HCT116 (cell line): ENCODE results near the gene TMEM161B. TPM values are rescaled to one million over a fixed set of nuclear protein-coding genes. Genes with fewer than 3 reads are reported as not detected.

ENCODE experiments used
- ATAC-seq: fragments of 200-7000 bp; cut with Tn5 transposase; 2 replicates; pipeline ENCODE4 v1.9.1; 2020; ENCODE audit warnings: mild to moderate bottlenecking, moderate library complexity
- BruUV-seq: library from RNA; stranded (reverse); fragments of 400-500 nt; replicated peaks from 2 replicates; lab custom pipeline; 2021; lab: Mats Ljungman, UMichigan
- CTCF ChIA-PET: fragments of 300-600 bp; sonication (Branson Sonifier 250); formaldehyde crosslinking; loops from one replicate; lab custom pipeline; 2021; ENCODE audit warnings: antibody characterized with exemption; lab: Charles Lee
- POLR2A ChIA-PET: fragments of 300-600, 350-600 bp; sonication (Branson Sonifier 250); formaldehyde crosslinking; loops from one replicate; lab custom pipeline; 2021; ENCODE audit warnings: antibody characterized with exemption; lab: Charles Lee
- RAD21 ChIA-PET, 2 experiments: fragments of 300-600 bp; sonication (Branson Sonifier 250); formaldehyde crosslinking; loops; one replicate each; lab custom pipeline; 2023; ENCODE audit warnings: low total read pairs in 2 of 2; ENCODE audit not compliant: uncharacterized antibody in 2 of 2, unreplicated experiment in 2 of 2, low non-redundant PET in 1 of 2; lab: Charles Lee
- DNase-seq: peaks from one replicate; pipeline ENCODE4 v3.0.0-alpha.2; 2010; ENCODE audit warnings: low read depth, low spot score
- H2AFZ ChIP-seq: fragments of 200-600 bp; shearing (Covaris generic), sonication (generic); 2 replicates; pipeline ENCODE4 v1.6.1; 2017; ENCODE audit warnings: low read depth, mixed run types, mixed read lengths, antibody characterized with exemption, low read length; ENCODE audit not compliant: poor library complexity, severe bottlenecking
- H3K27ac ChIP-seq: 2 replicates; pipeline ENCODE4 v1.5.1; 2012; ENCODE audit warnings: low read depth, low read length
- H3K27me3 ChIP-seq: fragments of 200-600 bp; sonication (generic); 2 replicates; pipeline ENCODE4 v1.6.1; 2016; ENCODE audit warnings: mixed run types, low read length, mixed read lengths; ENCODE audit not compliant: insufficient read depth
- H3K36me3 ChIP-seq, 2 experiments: fragments of 200-500 bp in 1 of 2; fragments of 200-600 bp in 1 of 2; sonication (Bioruptor generic) in 1 of 2; sonication (generic) in 1 of 2; 2 replicates each; pipeline versions ENCODE4 v1.5.1 to v1.6.1; 2014 to 2016; ENCODE audit warnings: low read length in 2 of 2, inconsistent platforms in 1 of 2, mixed read lengths in 1 of 2, mixed run types in 1 of 2; ENCODE audit not compliant: insufficient read depth in 2 of 2, control insufficient read depth in 1 of 2
- H3K4me1 ChIP-seq, 2 experiments: fragments of 200-600 bp in 1 of 2; sonication (generic) in 1 of 2; 2 replicates each; pipeline versions ENCODE4 v1.5.1 to v1.6.1; 2012 to 2017; ENCODE audit warnings: low read length in 2 of 2, inconsistent platforms in 1 of 2, mild to moderate bottlenecking in 1 of 2, mixed read lengths in 1 of 2, mixed run types in 1 of 2, moderate library complexity in 1 of 2; ENCODE audit not compliant: insufficient read depth in 2 of 2, control insufficient read depth in 1 of 2
- H3K4me2 ChIP-seq: fragments of 200-600 bp; sonication (generic); 2 replicates; pipeline ENCODE4 v1.6.1; 2017; ENCODE audit warnings: mixed run types, low read length, mixed read lengths
- H3K4me3 ChIP-seq, 2 experiments: fragments of 200-600 bp in 1 of 2; sonication (generic) in 1 of 2; replicated peaks in 1 of 2; 2 replicates each; pipeline ENCODE4 v1.5.1; 2011 to 2016; ENCODE audit warnings: low read length in 2 of 2, control low read depth in 1 of 2, low read depth in 1 of 2, mild to moderate bottlenecking in 1 of 2, mixed read lengths in 1 of 2, mixed run types in 1 of 2
- H3K79me2 ChIP-seq: fragments of 200-600 bp; sonication (generic); 2 replicates; pipeline ENCODE4 v1.6.1; 2017; ENCODE audit warnings: mild to moderate bottlenecking, mixed run types, low read length, moderate library complexity, mixed read lengths; ENCODE audit not compliant: insufficient read depth
- H3K9ac ChIP-seq: fragments of 200-600 bp; sonication (generic); 2 replicates; pipeline ENCODE4 v1.6.1; 2016; ENCODE audit warnings: low read length, mixed read lengths
- H3K9me2 ChIP-seq: fragments of 200-600 bp; sonication (generic), shearing (Covaris generic); 2 replicates; pipeline ENCODE4 v1.6.1; 2017; ENCODE audit warnings: mixed run types, mild to moderate bottlenecking, moderate library complexity; ENCODE audit not compliant: insufficient read depth
- H3K9me3 ChIP-seq, 2 experiments: fragments of 200-500 bp in 1 of 2; fragments of 200-600 bp in 1 of 2; sonication (Bioruptor generic) in 1 of 2; sonication (generic) in 1 of 2; 2 replicates each; pipeline ENCODE4 v1.6.1; 2014 to 2017; ENCODE audit warnings: low read length in 2 of 2, mixed read lengths in 2 of 2, inconsistent platforms in 1 of 2, low read depth in 1 of 2, mild to moderate bottlenecking in 1 of 2, mixed run types in 1 of 2, moderate library complexity in 1 of 2; ENCODE audit not compliant: control insufficient read depth in 1 of 2, insufficient read depth in 1 of 2
- H4K20me1 ChIP-seq: fragments of 200-600 bp; sonication (generic), shearing (Covaris generic); 2 replicates; pipeline ENCODE4 v1.6.1; 2017; ENCODE audit warnings: mixed run types, mild to moderate bottlenecking, moderate library complexity; ENCODE audit not compliant: insufficient read depth
- ATF3 ChIP-seq: IDR thresholded peaks from 2 replicates; pipeline ENCODE4 v1.6.1; 2012
- CTCF ChIP-seq, 3 experiments: fragments of 200-600 bp in 1 of 3; sonication (generic) in 1 of 3; IDR thresholded peaks in 2 of 3; conservative IDR thresholded peaks in 1 of 3; 2 replicates each; pipeline ENCODE4 v1.5.1; 2012 to 2017; ENCODE audit warnings: low read depth in 2 of 3, low read length in 2 of 3, antibody characterized with exemption in 1 of 3, borderline replicate concordance in 1 of 3, control low read depth in 1 of 3, mild to moderate bottlenecking in 1 of 3, mixed read lengths in 1 of 3, mixed run types in 1 of 3, moderate library complexity in 1 of 3; ENCODE audit not compliant: insufficient read depth in 1 of 3
- ELF1 ChIP-seq: IDR thresholded peaks from 2 replicates; pipeline ENCODE4 v1.6.1; 2012; ENCODE audit warnings: low read depth, borderline replicate concordance
- EZH2 ChIP-seq: fragments of 200-600 bp; sonication (generic); IDR thresholded peaks from 2 replicates; pipeline ENCODE4 v1.6.1; 2017; ENCODE audit warnings: antibody characterized with exemption, mixed run types
- FOSL1 ChIP-seq: IDR thresholded peaks from 2 replicates; pipeline ENCODE4 v1.6.1; 2012; ENCODE audit warnings: low read depth
- JUND ChIP-seq: IDR thresholded peaks from 2 replicates; pipeline ENCODE4 v1.6.1; 2012
- MAX ChIP-seq: IDR thresholded peaks from 2 replicates; pipeline ENCODE4 v1.6.1; 2012
- POLR2A ChIP-seq: IDR thresholded peaks from 2 replicates; pipeline ENCODE4 v1.7.0; 2011; ENCODE audit warnings: borderline replicate concordance; ENCODE audit not compliant: insufficient read depth, insufficient read length; ENCODE audit errors: extremely low read depth
- POLR2AphosphoS5 ChIP-seq: IDR thresholded peaks from 2 replicates; pipeline ENCODE4 v1.6.1; 2011; ENCODE audit warnings: mild to moderate bottlenecking, low read depth, low read length, moderate library complexity
- REST ChIP-seq: IDR thresholded peaks from 2 replicates; pipeline ENCODE4 v1.6.1; 2012; ENCODE audit warnings: low read depth
- SP1 ChIP-seq: IDR thresholded peaks from 2 replicates; pipeline ENCODE4 v1.6.1; 2012; ENCODE audit warnings: low read depth
- SRF ChIP-seq: IDR thresholded peaks from 2 replicates; pipeline ENCODE4 v1.6.1; 2012; ENCODE audit warnings: low read depth
- ZBTB33 ChIP-seq: IDR thresholded peaks from 2 replicates; pipeline ENCODE4 v1.6.1; 2011; ENCODE audit warnings: mild to moderate bottlenecking, low read length, moderate library complexity; ENCODE audit not compliant: insufficient replicate concordance; ENCODE audit errors: extremely low read depth
- ZFX ChIP-seq: fragments of 450-650 bp; IDR thresholded peaks from 2 replicates; pipeline ENCODE4 v1.6.1; 2017
- intact Hi-C: fragments of 100-400 bp; cut with micrococcal nuclease; formaldehyde crosslinking; loops from 2 replicates; pipeline ENCODE4 v1.10.0; 2022
- total RNA-seq: library from RNA; stranded (reverse); gene quantifications from one replicate; pipeline ENCODE4 v1.2.1, GENCODE V29; 2021; ENCODE audit not compliant: unreplicated experiment

TMEM161B gene
- total RNA-seq, 1 experiment from 2014 or later: 22.1 TPM

GRCh38 chr5:88248094-88248493 lies 20.6 kb downstream of the TMEM161B start (continued):
- no peak for TF ChIP-seq MAX
- TF ChIP-seq, all 23 proteins: peak for 0

GRCh38 chr5:88245893-88246244 lies 22.8 kb downstream of the TMEM161B start:
- ATAC-seq: no peak
- ChIA-PET CTCF (no interaction called here), RAD21 (no interaction called here), POLR2A (no interaction called here)
- no TSS peak for BruUV-seq
- H3K9ac ChIP-seq: no peak overlapping the region
- H3K36me3 ChIP-seq: no peaks in the 10 kb centered on the region
- peaks cover 0 to 3% of the 10 kb centered on the region in 2 experiments; a peak in 1 of 4 replicates for H3K4me1 ChIP-seq
- no peaks in the 10 kb centered on the region for H3K9me3 ChIP-seq
- no peak overlapping the region for H3K4me2 ChIP-seq
- peaks cover 100% of the 10 kb centered on the region for H3K79me2 ChIP-seq
- no peak overlapping the region for H3K4me3 ChIP-seq
- no peaks in the 10 kb centered on the region for H3K9me2 ChIP-seq
- no peak overlapping the region for H2AFZ ChIP-seq
- H3K27me3 ChIP-seq: no peaks in the 10 kb centered on the region
- TF ChIP-seq SP1 (no peak), JUND (no peak), REST (no peak), ATF3 (no peak), FOSL1 (no peak), ELF1 (no peak), SRF (no peak), ZFX (no peak), POLR2A (no peak), ZBTB33 (no peak), EZH2 (no peak), CTCF (IDR thresholded peaks at IDR 0.05 in 2 of 3, conservative IDR thresholded peaks at IDR 0.05 in 1 of 3; ENCODE audit: borderline replicate concordance in 1 of 3, insufficient read depth in 1 of 3, low read depth in 2 of 3, low read length in 2 of 3) (no peak), POLR2AphosphoS5 (no peak)
- TF ChIP-seq, all 23 proteins: peak for 0
- Histone ChIP-seq H4K20me1 (no peaks in the 10 kb centered on the region; the same call in 1 of the 2 replicates), H3K27ac (no peak overlapping the region)
- no peak for DNase-seq
- intact Hi-C loops: no loop called here
